Ecto neural progenitor cell (in vitro differentiated cells): ENCODE measurements around the gene CFHR5.
A peak's percentile ranks its signal among the peaks of the same experiment; 100 is the strongest.
"Not testable (repeated sequence)": the region's sequence is repeated elsewhere in the genome, so short reads cannot be mapped to it uniquely, and the experiment has no call there.

Source experiments
- DNase-seq: peaks from one replicate; pipeline ENCODE4 v3.0.0-alpha.2; 2018; ENCODE audit warnings: low spot score

Gene CFHR5

DNA sequence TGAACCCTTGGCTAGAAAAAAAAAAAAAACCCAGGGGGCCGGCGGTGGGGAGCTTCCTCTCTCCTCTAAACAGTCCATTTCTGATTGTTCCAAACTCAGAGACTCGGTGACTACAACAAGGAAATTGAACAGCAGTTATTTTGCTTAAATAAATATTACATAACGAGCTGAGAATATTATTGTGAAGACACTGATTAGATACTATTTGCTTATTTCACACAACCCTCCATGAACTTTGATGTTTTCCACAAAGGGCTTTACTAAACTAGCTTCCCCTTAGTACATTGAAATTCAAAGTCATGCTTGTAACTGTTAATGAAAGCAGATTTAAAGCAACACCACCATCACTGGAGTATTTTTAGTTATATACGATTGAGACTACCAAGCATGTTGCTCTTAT lies at the start of gene CFHR5:
TSS of gene CFHR5 (plus strand) at position 279 of the 400 bp plus-strand sequence. CDS start at position 388, 109 bp downstream.
- no peak for DNase-seq

DNA sequence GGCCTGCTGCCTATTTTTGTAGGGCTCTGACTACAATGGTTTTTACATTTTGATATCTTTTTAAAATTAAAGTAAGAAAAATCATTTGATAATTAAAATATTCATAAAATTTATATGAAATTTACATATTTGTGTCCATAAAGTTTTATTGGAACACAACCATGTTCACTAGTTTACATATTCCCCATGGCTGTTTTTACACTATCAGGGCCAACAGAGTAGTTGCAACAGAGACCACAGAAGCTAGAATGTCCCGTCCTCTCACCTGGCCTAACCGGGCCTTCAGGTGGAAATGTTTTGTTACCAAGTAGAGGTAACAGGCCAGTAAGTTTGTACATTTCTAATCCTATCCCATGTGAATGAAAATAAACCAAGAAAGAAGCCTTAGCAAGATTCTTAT lies 44.5 kb upstream of the CFHR5 start:
- not testable (repeated sequence) for DNase-seq

- DNase-seq = no peak
Measured at GRCh38 chr1:196933531-196934189, 43.7 kb upstream of the CFHR5 start.

- DNase-seq = not testable (repeated sequence)
Measured at GRCh38 chr1:196941474-196941873, 35.9 kb upstream of the CFHR5 start.

GRCh38 chr1:196943568-196943967 lies 33.8 kb upstream of the CFHR5 start, which contains the start of gene CFHR2:
Gene CFHR2, plus strand, starts transcription at chr1:196943738. Its CDS starts 143 bp downstream, at chr1:196943881.
- DNase-seq = not testable (repeated sequence)

DNA sequence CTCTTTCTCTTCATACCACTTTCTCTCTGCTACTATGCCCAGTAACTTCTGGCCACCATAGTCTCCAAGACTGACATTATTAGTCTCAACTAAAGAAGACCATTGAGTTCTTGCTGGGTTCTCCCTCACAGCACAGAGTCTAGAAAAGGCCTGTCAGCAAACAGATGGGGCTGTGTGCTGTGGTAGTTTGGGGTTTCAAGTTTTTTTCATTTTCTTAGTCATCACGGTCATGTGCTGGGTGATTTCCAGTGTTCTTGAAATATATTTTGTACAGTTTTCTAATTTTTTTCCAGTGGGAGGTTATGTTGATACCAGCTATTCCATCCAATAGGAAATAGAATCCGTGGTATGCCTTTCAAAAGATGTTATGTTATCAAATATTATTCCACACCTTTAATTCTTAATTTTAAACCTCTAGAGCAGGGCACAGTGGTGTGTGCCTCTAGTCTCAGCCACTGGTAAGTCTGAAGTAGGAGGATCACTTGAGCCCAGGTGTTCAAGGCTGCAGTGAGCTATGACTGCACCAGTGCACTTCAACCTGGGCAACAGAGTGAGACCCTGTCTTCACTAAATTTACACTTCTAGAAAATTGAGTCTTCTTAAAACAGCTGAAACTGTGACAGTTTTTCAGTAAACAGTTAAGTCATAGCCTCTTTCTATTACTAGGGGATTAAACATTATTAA lies 25.5 kb upstream of the CFHR5 start:
- DNase-seq = no peak

DNA sequence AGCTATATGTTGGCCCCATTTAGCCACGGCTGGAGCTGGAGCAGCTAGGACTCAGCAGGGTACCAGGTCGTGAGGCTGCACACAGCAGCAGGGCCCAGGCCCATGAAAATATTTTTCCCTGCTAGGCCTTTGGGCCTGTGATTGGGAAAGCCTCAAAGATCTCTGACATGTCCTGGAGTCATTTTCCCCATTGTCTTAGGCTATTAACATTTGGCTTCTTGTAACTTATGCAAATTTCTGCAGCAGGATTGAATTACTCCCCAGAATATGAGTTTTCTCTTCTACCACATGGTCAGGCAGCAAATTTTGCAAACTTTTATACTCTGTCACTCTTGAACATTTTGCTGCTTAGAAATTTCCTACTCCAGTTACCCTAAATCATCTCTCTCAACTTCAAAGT lies 22.6 kb upstream of the CFHR5 start:
- DNase-seq = no peak

DNA sequence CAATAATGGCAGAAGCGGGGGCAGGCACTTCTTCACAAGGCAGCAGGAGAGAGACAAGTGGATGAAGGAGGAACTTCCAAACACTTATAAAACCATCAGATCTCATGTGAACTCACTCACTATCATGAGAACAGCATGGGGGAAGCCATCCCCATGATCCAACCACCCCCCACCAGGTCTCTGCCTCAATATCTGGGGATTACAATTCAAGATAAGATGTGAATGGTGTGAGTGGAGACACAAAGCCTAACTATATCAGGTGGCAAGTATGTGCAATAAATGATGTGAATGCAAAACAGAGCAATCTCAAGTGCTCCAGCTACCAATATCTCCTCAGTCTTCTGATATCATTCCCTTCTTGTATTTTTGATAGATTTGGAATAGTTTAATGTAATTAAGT lies 21.4 kb upstream of the CFHR5 start:
- no peak for DNase-seq

- DNase-seq = no peak
Measured at GRCh38 chr1:196960854-196961253, 16.5 kb upstream of the CFHR5 start.

GRCh38 chr1:196970182-196970581 lies 7.2 kb upstream of the CFHR5 start:
- DNase-seq = no peak

DNA sequence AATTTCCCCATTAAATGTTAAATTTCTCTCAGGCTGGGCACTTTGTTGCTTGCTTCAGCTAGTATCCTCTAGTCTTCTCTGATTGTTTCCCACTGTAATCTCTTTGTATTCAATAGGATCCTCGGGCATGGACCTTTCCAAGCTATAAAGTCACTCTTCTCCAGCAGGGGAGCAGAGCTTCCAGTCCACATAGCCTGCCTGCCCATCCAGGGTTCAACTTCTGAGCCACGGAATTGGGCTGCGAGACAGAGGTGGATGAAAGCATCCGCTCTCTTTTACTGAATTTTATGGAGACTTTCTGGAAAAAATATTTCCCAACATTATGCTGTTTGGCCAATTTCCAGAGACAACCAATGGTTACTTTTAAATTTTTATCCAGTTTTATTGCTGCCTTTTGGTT lies 1.1 kb upstream of the CFHR5 start:
- no peak for DNase-seq

- no peak for DNase-seq
Measured at GRCh38 chr1:196980859-196981258, 3.5 kb downstream of the CFHR5 start.

DNA sequence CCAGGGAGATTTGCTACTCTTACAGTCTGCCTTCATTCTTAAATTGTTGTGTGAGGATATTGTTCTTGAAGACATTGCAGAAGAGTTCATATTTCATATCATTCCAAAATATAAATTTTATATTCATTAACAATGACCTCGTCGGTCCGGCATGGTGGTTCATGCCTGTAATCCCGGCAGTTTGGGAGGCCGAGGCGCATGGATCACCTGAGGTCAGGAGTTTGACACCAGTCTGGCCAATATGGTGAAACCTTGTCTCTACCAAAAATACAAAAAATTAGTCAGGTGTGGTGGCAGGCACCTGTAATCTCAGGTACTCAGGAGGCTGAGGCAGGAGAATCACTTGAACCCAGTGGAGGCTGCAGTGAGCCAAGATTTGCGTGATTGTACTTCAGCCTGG lies 4.9 kb downstream of the CFHR5 start:
- not testable (repeated sequence) for DNase-seq

DNA sequence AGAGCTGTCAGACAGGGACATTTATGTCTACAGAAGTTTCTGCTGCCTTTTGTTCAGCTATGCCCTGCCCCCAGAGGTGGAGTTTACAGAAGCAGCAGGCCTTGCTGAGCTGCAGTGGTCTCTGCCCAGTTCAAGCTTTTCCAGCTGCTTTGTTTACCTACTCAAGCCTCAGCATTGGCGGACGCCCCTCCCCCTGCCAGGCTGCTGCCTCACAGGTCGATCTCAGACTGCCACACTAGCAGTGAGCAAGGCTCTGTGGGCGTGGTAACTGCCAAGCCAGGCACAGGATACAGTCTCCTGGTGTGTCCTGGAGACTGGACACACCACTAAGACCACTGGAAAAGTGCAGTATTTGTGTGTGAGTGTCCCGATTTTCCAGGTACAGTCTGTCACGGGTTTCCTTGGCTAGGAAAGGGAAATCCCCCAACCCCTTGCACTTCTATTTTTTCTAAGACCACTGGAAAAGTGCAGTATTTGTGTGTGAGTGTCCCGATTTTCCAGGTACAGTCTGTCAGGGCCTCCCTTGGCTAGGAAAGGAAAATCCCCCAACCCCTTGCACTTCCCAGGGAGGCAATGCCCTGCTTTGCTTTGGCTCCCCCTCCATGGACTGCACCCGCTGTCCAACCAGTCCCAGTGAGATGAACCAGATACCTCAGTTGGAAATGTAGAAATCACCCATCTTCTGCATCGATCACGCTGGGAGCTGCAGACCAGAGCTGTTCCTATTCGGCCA lies 14.7 kb downstream of the CFHR5 start:
- peak; percentile 86 for DNase-seq

GRCh38 chr1:196993916-196994315 lies 16.6 kb downstream of the CFHR5 start:
- no peak for DNase-seq

DNA sequence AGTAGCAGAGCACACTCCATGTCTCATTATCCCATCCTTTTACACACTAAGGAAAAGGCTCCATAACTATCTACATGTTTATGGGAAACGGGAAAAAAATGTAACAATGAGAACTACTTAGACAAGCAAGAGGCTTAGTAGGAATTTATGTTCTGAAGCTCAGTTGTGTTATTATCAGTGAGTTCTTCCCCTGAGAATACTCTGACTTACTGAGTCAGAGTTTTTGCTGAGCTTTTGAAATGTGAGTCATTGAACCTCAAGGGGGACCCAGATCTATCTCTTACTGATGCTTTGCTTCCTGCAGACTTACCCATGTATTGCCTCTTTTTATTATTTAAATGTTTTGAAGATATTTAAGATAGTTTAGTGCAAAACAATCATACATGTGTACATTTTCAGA lies 20.1 kb downstream of the CFHR5 start:
- DNase-seq = no peak

- DNase-seq = no peak
Measured at GRCh38 chr1:197001828-197002227, 24.5 kb downstream of the CFHR5 start.

GRCh38 chr1:197003132-197003531 lies 25.8 kb downstream of the CFHR5 start:
- DNase-seq = no peak

- no peak for DNase-seq
Measured at GRCh38 chr1:197008861-197009260, 31.5 kb downstream of the CFHR5 start.

- no peak for DNase-seq
Measured at GRCh38 chr1:197011614-197012013, 34.3 kb downstream of the CFHR5 start.

DNA sequence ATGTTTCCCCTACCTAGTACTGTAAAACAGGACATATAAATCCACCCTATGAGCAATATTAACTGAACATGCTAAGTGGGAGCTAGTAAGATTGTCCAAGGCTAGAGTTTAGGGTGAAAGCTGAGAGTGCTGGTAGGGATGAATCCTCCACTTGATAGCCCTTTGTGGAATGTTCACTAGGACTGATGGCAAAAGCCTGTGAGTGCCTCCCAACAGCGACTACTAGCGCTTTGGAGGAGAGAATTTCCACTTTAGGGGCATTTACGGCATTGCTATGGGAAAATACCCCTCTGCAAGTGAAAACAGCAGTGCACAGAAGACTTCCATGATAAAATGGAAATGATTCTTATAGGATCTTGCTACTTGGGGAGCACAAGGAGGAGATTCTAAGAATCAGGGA lies 35.9 kb downstream of the CFHR5 start:
- DNase-seq = no peak

- no peak for DNase-seq
Measured at GRCh38 chr1:197016751-197017150, 39.4 kb downstream of the CFHR5 start.

GRCh38 chr1:197017558-197018146 lies 40.3 kb downstream of the CFHR5 start:
- no peak for DNase-seq
